Natural killer cell (primary cell): ENCODE measurements around the gene LIPE. TPM values are rescaled to one million over a fixed set of nuclear protein-coding genes. Genes with fewer than 3 reads are reported as not detected.

Experiments used
- ATAC-seq, 3 donors: fragments of 150-1000 bp in 2 of 3; fragments of 200-7000 bp in 1 of 3; cut with Tn5 transposase; 1 replicate in 1 of 3; 2 replicates in 2 of 3; pipeline ENCODE4 v1.10.0; 2021; ENCODE audit warnings: mild to moderate bottlenecking in 2 of 3, moderate library complexity in 2 of 3
- DNase-seq, 2 donors: peaks; one replicate each; pipeline versions ENCODE4 v3.0.0 to v3.0.0-alpha.2; 2013 to 2021; ENCODE audit warnings: mixed read lengths in 1 of 2
- H3K27ac ChIP-seq: one replicate; pipeline ENCODE4 v1.5.1; 2013; ENCODE audit warnings: mild to moderate bottlenecking, low read length
- H3K27me3 ChIP-seq: one replicate; pipeline ENCODE4 v1.6.1; 2013; ENCODE audit warnings: low read length; ENCODE audit not compliant: control insufficient read depth, insufficient read depth
- H3K36me3 ChIP-seq: one replicate; pipeline ENCODE4 v1.6.1; 2013; ENCODE audit warnings: low read length; ENCODE audit not compliant: control insufficient read depth, insufficient read depth
- H3K4me1 ChIP-seq: one replicate; pipeline ENCODE4 v1.6.1; 2013; ENCODE audit warnings: low read length; ENCODE audit not compliant: control insufficient read depth, insufficient read depth
- H3K4me3 ChIP-seq: one replicate; pipeline ENCODE4 v1.5.1; 2013; ENCODE audit warnings: low read length
- H3K9me3 ChIP-seq: one replicate; pipeline ENCODE4 v1.6.1; 2013; ENCODE audit warnings: low read length; ENCODE audit not compliant: control insufficient read depth, insufficient read depth
- H3K27ac Mint-ChIP-seq, 2 donors: one replicate each; pipeline ENCODE4 v1.8.0; 2022; ENCODE audit warnings: mild to moderate bottlenecking in 2 of 2, mixed read lengths in 2 of 2, moderate library complexity in 1 of 2
- H3K27me3 Mint-ChIP-seq, 2 donors: one replicate each; pipeline ENCODE4 v1.8.0; 2022; ENCODE audit warnings: low read depth in 2 of 2, mixed read lengths in 2 of 2
- H3K36me3 Mint-ChIP-seq: one replicate; pipeline ENCODE4 v1.8.0; 2022; ENCODE audit warnings: mixed read lengths
- H3K4me1 Mint-ChIP-seq, 2 donors: one replicate each; pipeline ENCODE4 v1.8.0; 2022; ENCODE audit warnings: mixed read lengths in 2 of 2
- H3K4me3 Mint-ChIP-seq: one replicate; pipeline ENCODE4 v1.8.0; 2022; ENCODE audit warnings: mild to moderate bottlenecking, moderate library complexity, mixed read lengths
- H3K9me3 Mint-ChIP-seq, 2 donors: one replicate each; pipeline ENCODE4 v1.8.0; 2022; ENCODE audit warnings: mixed read lengths in 2 of 2
- CTCF ChIP-seq: fragments of 200-600 bp; IDR thresholded peaks from one replicate; pipeline ENCODE4 v1.8.0; 2022; ENCODE audit warnings: antibody characterized with exemption
- WGBS: methylation state at CpG from one replicate; pipeline ENCODE4 v1.1.7; 2013; ENCODE audit warnings: missing lambda C conversion rate; ENCODE audit not compliant: insufficient coverage; 5-methylcytosine and 5-hydroxymethylcytosine counted together
- intact Hi-C: fragments of 100-400 bp; cut with micrococcal nuclease; formaldehyde crosslinking; loops from one replicate; pipeline ENCODE4 v1.14.2; 2022
- total RNA-seq, 4 donors: library from RNA; stranded (reverse); fragments of 120-200 nt in 1 of 4; gene quantifications; one replicate each; pipeline versions ENCODE4 v1.2.3 to v1.2.4, GENCODE V29; 2013 to 2022

LIPE gene
- total RNA-seq, 3 donors from 2014 or later (not counting 1 experiment from before 2014, with no cell fraction given): 5.3 to 13.3 (median 11.7) TPM

- Histone ChIP-seq H3K4me1 (peaks cover 4% of the 10 kb centered on the region), H3K9me3 (no peaks in the 10 kb centered on the region), H3K27ac (no peak overlapping the region), H3K27me3 (no peaks in the 10 kb centered on the region), H3K4me3 (no peak overlapping the region), H3K36me3 (peaks cover 15% of the 10 kb centered on the region)
- Mint-ChIP-seq H3K27me3 (no peaks in the 10 kb centered on the region), H3K4me1 (peaks cover 0 to 5% of the 10 kb centered on the region in 2 donors), H3K4me3 (no peak overlapping the region), H3K9me3 (no peaks in the 10 kb centered on the region), H3K27ac (no peak overlapping the region), H3K36me3 (no peaks in the 10 kb centered on the region)
- ATAC-seq: no peak
- WGBS: 97% methylated on average over 15 of the region's 15 CpGs
- intact Hi-C loops: no loop called here
- DNase-seq: no peak
- no peak for TF ChIP-seq CTCF
Observed at GRCh38 chr19:42356686-42357085, 70.5 kb downstream of the LIPE start.

- Histone ChIP-seq H3K27me3 (no peaks in the 10 kb centered on the region), H3K36me3 (peaks cover 15% of the 10 kb centered on the region), H3K4me1 (peaks cover 4% of the 10 kb centered on the region), H3K4me3 (no peak overlapping the region), H3K27ac (no peak overlapping the region), H3K9me3 (no peaks in the 10 kb centered on the region)
- Mint-ChIP-seq H3K9me3 (no peaks in the 10 kb centered on the region), H3K36me3 (no peaks in the 10 kb centered on the region), H3K4me1 (peaks cover 0 to 5% of the 10 kb centered on the region in 2 donors), H3K4me3 (no peak overlapping the region), H3K27me3 (no peaks in the 10 kb centered on the region), H3K27ac (no peak overlapping the region)
- intact Hi-C loops: no loop called here
- DNase-seq (no peak), ATAC-seq (no peak)
- WGBS: 95% methylated on average over 12 of the region's 12 CpGs
- no peak for TF ChIP-seq CTCF
Observed at GRCh38 chr19:42355896-42356295, 71.3 kb downstream of the LIPE start.

- H3K4me1 Mint-ChIP-seq: peaks cover 0 to 5% of the 10 kb centered on the region in 2 donors
- no peak overlapping the region for H3K27ac Mint-ChIP-seq
- ATAC-seq (no peak), DNase-seq (no peak)
- Histone ChIP-seq H3K36me3 (peaks cover 15% of the 10 kb centered on the region), H3K4me3 (no peak overlapping the region), H3K9me3 (no peaks in the 10 kb centered on the region), H3K27ac (no peak overlapping the region), H3K4me1 (peaks cover 4% of the 10 kb centered on the region), H3K27me3 (no peaks in the 10 kb centered on the region)
- no peaks in the 10 kb centered on the region for H3K9me3 Mint-ChIP-seq
- no peaks in the 10 kb centered on the region for H3K36me3 Mint-ChIP-seq
- WGBS: 95% methylated on average over 29 of the region's 29 CpGs
- H3K27me3 Mint-ChIP-seq: no peaks in the 10 kb centered on the region
- no peak for TF ChIP-seq CTCF
- intact Hi-C loops: no loop called here
- no peak overlapping the region for H3K4me3 Mint-ChIP-seq
Observed at GRCh38 chr19:42353341-42354015, 73.7 kb downstream of the LIPE start.
